Nephron progenitor cell (in vitro differentiated cells): ENCODE results near the gene RFLNA.

Source experiments
- DNase-seq: peaks from one replicate; pipeline ENCODE4 v3.0.0; 2021
- H3K27ac Mint-ChIP-seq: 2 replicates; pipeline ENCODE4 v1.8.0; 2021; ENCODE audit warnings: mild to moderate bottlenecking, moderate library complexity, mixed read lengths
- H3K27me3 Mint-ChIP-seq: 2 replicates; pipeline ENCODE4 v1.8.0; 2021; ENCODE audit warnings: mild to moderate bottlenecking, low read depth, mixed read lengths; ENCODE audit not compliant: poor library complexity
- H3K36me3 Mint-ChIP-seq: 2 replicates; pipeline ENCODE4 v1.8.0; 2021; ENCODE audit warnings: low read depth, mixed read lengths
- H3K4me1 Mint-ChIP-seq: 2 replicates; pipeline ENCODE4 v1.8.0; 2021; ENCODE audit warnings: mixed read lengths
- H3K4me3 Mint-ChIP-seq: 2 replicates; pipeline ENCODE4 v1.8.0; 2021; ENCODE audit warnings: mild to moderate bottlenecking, moderate library complexity, mixed read lengths
- H3K9me3 Mint-ChIP-seq: 2 replicates; pipeline ENCODE4 v1.8.0; 2021; ENCODE audit warnings: mild to moderate bottlenecking, moderate library complexity, mixed read lengths
- CTCF ChIP-seq: fragments of 200-600 bp; sonication (generic); IDR thresholded peaks from 2 replicates; pipeline ENCODE4 v1.5.0; 2021; ENCODE audit warnings: antibody characterized with exemption

RFLNA gene

GRCh38 chr12:124335426-124336183 is 40.7 kb downstream of the RFLNA start:
- Mint-ChIP-seq H3K9me3 (no peaks in the 10 kb centered on the region), H3K4me3 (no peak overlapping the region), H3K4me1 (no peaks in the 10 kb centered on the region), H3K27me3 (no peaks in the 10 kb centered on the region), H3K36me3 (peaks cover 29% of the 10 kb centered on the region), H3K27ac (peak overlapping the region; percentile 16)
- TF ChIP-seq CTCF = no peak
- no peak for DNase-seq

- Mint-ChIP-seq H3K27ac (no peak overlapping the region), H3K27me3 (no peaks in the 10 kb centered on the region), H3K9me3 (no peaks in the 10 kb centered on the region)
Observed at GRCh38 chr12:124336184-124336437, 41.2 kb downstream of the RFLNA start.

GRCh38 chr12:124336742-124337520 is 42.0 kb downstream of the RFLNA start:
- peaks cover 33% of the 10 kb centered on the region for H3K36me3 Mint-ChIP-seq
- no peaks in the 10 kb centered on the region for H3K27me3 Mint-ChIP-seq
- DNase-seq = no peak
- H3K9me3 Mint-ChIP-seq = no peaks in the 10 kb centered on the region
- TF ChIP-seq CTCF = no peak
- H3K27ac Mint-ChIP-seq = no peak overlapping the region
- no peaks in the 10 kb centered on the region for H3K4me1 Mint-ChIP-seq
- H3K4me3 Mint-ChIP-seq = no peak overlapping the region

More at GRCh38 chr12:124336184-124336437, 41.2 kb downstream of the RFLNA start:
- TF ChIP-seq CTCF = no peak
- Mint-ChIP-seq H3K36me3 (peaks cover 32% of the 10 kb centered on the region), H3K4me3 (no peak overlapping the region), H3K4me1 (no peaks in the 10 kb centered on the region)
- no peak for DNase-seq

- no peak for TF ChIP-seq CTCF
- Mint-ChIP-seq H3K4me1 (no peaks in the 10 kb centered on the region), H3K4me3 (no peak overlapping the region), H3K27ac (no peak overlapping the region), H3K36me3 (peaks cover 36% of the 10 kb centered on the region), H3K9me3 (no peaks in the 10 kb centered on the region), H3K27me3 (no peaks in the 10 kb centered on the region)
- DNase-seq = no peak
Observed at GRCh38 chr12:124337622-124338021, 42.7 kb downstream of the RFLNA start.

- DNase-seq = no peak
- peaks cover 44% of the 10 kb centered on the region for H3K36me3 Mint-ChIP-seq
Observed at GRCh38 chr12:124338448-124338847, 43.6 kb downstream of the RFLNA start.

More at GRCh38 chr12:124338448-124338847, 43.6 kb downstream of the RFLNA start:
- Mint-ChIP-seq H3K4me1 (no peaks in the 10 kb centered on the region), H3K9me3 (no peaks in the 10 kb centered on the region), H3K27ac (no peak overlapping the region), H3K4me3 (no peak overlapping the region), H3K27me3 (no peaks in the 10 kb centered on the region)
- TF ChIP-seq CTCF = no peak
